Chondrocyte (in vitro differentiated cells): ENCODE results near the gene SNAPC3. TPM values are rescaled to one million over a fixed set of nuclear protein-coding genes. Genes with fewer than 3 reads are reported as not detected.

ENCODE experiments used
- DNase-seq: peaks from one replicate; pipeline ENCODE4 v3.0.0; 2021; ENCODE audit warnings: mixed read lengths, low spot score
- H3K27ac Mint-ChIP-seq: one replicate; pipeline ENCODE4 v1.8.0; 2021; ENCODE audit warnings: mild to moderate bottlenecking, moderate library complexity, mixed read lengths; ENCODE audit not compliant: unreplicated experiment
- H3K27me3 Mint-ChIP-seq: 2 replicates; pipeline ENCODE4 v1.8.0; 2021; ENCODE audit warnings: low read depth, mixed read lengths
- H3K36me3 Mint-ChIP-seq: 2 replicates; pipeline ENCODE4 v1.8.0; 2021; ENCODE audit warnings: low read depth, mixed read lengths
- H3K4me1 Mint-ChIP-seq: 2 replicates; pipeline ENCODE4 v1.8.0; 2021; ENCODE audit warnings: low read depth, mild to moderate bottlenecking, mixed read lengths
- H3K4me3 Mint-ChIP-seq: one replicate; pipeline ENCODE4 v1.8.0; 2021; ENCODE audit warnings: mild to moderate bottlenecking, moderate library complexity, mixed read lengths; ENCODE audit not compliant: unreplicated experiment
- H3K9me3 Mint-ChIP-seq: 2 replicates; pipeline ENCODE4 v1.8.0; 2021; ENCODE audit warnings: low read depth, mixed read lengths
- CTCF ChIP-seq: fragments of 200-600 bp; sonication (generic); IDR thresholded peaks from 2 replicates; pipeline ENCODE4 v1.5.0; 2021; ENCODE audit warnings: antibody characterized with exemption, mild to moderate bottlenecking, moderate library complexity
- total RNA-seq: library from RNA; stranded (reverse); gene quantifications from 3 replicates; pipeline ENCODE4 v1.2.1, GENCODE V29; 2021

The SNAPC3 gene
- total RNA-seq, 1 donor from 2014 or later: 38.1 TPM

DNA sequence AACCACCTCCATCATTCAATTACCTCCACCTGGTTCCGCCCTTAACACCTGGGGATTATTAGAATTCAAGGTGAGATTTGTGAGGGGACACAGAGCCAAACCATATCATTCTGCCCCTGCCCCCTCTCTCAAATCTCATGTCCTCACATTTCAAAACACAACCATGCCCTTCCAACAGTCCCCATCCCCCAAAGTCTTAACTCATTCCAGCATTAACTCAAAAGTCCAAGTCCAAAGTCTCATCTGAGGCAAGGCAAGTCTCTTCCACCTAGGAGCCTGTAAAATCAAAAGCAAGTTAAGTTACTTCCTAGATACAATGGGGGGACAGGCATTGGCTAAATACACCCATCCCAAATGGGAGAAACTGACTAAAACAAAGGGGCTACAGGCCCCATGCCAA is 69.3 kb downstream of the SNAPC3 start:
- Mint-ChIP-seq H3K36me3 (peaks cover 5% of the 10 kb centered on the region), H3K4me1 (peaks cover 21% of the 10 kb centered on the region)
- no peak for DNase-seq

DNA sequence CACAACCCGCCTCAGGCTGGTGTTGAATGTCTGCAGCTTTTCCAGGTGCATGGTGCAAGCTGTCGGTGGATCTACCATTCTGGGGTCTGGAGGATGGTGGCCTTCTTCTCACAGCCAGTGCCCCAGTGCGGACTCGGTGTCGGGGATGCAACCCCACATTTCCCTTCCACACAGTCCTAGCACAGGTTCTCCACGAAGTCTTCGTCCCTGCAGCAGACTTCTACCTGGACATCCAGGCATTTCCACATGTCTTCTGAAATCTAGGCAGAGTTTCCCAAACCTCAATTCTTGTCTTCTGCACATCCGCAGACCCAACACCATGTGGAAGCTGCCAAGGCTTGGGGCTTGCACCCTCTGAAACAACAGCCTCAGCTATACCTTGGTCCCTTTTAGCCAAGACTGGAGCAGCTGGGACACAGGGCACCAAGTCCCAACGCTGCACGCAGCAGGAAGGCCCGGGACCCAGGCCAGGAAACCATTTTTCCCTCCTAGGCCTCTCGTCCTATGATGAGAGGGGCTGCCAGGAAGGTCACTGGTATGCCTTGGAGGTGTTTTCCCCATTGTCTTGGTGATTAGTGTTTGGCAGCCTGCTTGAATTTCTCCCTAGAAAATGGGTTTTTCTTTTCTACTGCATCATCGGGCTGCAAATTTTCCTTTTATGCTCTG is 69.9 kb downstream of the SNAPC3 start:
- Mint-ChIP-seq H3K4me1 (peaks cover 25% of the 10 kb centered on the region), H3K36me3 (peaks cover 5% of the 10 kb centered on the region), H3K27ac (no peak overlapping the region), H3K9me3 (no peaks in the 10 kb centered on the region), H3K27me3 (no peaks in the 10 kb centered on the region), H3K4me3 (no peak overlapping the region)
- TF ChIP-seq CTCF: no peak
- no peak for DNase-seq

More for the DNA sequence above, 69.3 kb downstream of the SNAPC3 start:
- Mint-ChIP-seq H3K27ac (no peak overlapping the region), H3K9me3 (no peaks in the 10 kb centered on the region), H3K4me3 (no peak overlapping the region), H3K27me3 (no peaks in the 10 kb centered on the region)
- TF ChIP-seq CTCF: no peak

GRCh38 chr9:15498246-15498995 is 75.7 kb downstream of the SNAPC3 start:
- H3K9me3 Mint-ChIP-seq: no peaks in the 10 kb centered on the region
- H3K27ac Mint-ChIP-seq: peak overlapping the region; percentile 78
- peak overlapping the region; percentile 33 for H3K4me3 Mint-ChIP-seq
- H3K27me3 Mint-ChIP-seq: no peaks in the 10 kb centered on the region
- H3K36me3 Mint-ChIP-seq: peaks cover 3% of the 10 kb centered on the region
- no peak for DNase-seq
- no peak for TF ChIP-seq CTCF
- H3K4me1 Mint-ChIP-seq: peaks cover 55% of the 10 kb centered on the region

DNA sequence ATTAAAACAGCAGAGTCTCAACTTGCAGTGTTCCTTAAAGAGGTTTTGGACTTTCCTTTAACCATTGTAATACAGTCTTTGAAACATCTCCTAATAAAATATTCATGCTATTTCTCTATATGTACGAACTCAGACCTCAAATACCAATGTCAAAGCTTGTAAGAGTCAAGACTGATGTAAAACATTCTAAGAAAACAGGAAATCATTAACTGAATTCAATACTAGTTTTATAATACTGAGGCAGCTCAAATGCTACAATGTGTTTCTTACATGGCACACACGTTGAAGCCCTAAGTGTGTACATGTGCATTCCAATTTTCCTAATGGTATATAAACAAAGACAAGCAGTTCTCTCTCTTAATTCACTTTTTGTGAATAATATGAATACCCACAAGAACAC is 76.5 kb downstream of the SNAPC3 start:
- no peaks in the 10 kb centered on the region for H3K9me3 Mint-ChIP-seq
- no peaks in the 10 kb centered on the region for H3K27me3 Mint-ChIP-seq
- DNase-seq: no peak
- H3K36me3 Mint-ChIP-seq: peaks cover 3% of the 10 kb centered on the region
- TF ChIP-seq CTCF: no peak
- peak overlapping the region; percentile 78 for H3K27ac Mint-ChIP-seq
- H3K4me1 Mint-ChIP-seq: peaks cover 55% of the 10 kb centered on the region
- H3K4me3 Mint-ChIP-seq: no peak overlapping the region

GRCh38 chr9:15501179-15501578 is 78.5 kb downstream of the SNAPC3 start:
- peak; percentile 40 for TF ChIP-seq CTCF
- Mint-ChIP-seq H3K4me3 (no peak overlapping the region), H3K9me3 (no peaks in the 10 kb centered on the region), H3K4me1 (peaks cover 41% of the 10 kb centered on the region), H3K27ac (peak overlapping the region; percentile 75), H3K27me3 (no peaks in the 10 kb centered on the region), H3K36me3 (peaks cover 7% of the 10 kb centered on the region)
- DNase-seq: no peak
